NCI-H1048 (cell line): Measurements from ENCODE around the gene OTUD7B.
"Not testable (repeated sequence)": the region's sequence is repeated elsewhere in the genome, so short reads cannot be mapped to it uniquely, and the experiment has no call there.

Source experiments
- DNase-seq: peaks from one replicate; lab custom pipeline; 2025; lab: John Stamatoyannopoulos, UW

Gene OTUD7B

GRCh38 chr1:149945206-149945605 lies 65.3 kb downstream of the OTUD7B start:
- DNase-seq: no peak

- DNase-seq: no peak
These were observed 67.6 kb downstream of the OTUD7B start for GRCh38 chr1:149942885-149943284.

DNA sequence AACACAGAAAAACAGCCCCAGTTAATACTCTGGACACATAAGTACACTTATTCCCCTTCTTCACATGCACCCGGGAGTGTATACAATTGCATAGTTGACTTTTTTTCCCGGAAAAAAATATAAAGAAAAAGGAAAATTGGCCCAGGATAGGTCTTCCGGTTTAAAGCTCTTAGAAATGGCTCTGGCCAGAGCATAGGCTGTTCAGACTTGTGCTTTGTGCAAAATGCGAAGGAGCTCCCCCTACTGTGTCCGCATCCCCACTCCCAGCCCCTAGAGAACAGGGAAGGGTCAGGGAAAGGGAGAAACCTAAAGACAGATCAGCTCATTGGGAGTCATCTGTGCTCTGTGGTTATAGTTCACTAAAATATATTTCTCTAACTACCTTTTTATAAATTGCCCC lies 68.3 kb downstream of the OTUD7B start:
- DNase-seq: no peak

DNA sequence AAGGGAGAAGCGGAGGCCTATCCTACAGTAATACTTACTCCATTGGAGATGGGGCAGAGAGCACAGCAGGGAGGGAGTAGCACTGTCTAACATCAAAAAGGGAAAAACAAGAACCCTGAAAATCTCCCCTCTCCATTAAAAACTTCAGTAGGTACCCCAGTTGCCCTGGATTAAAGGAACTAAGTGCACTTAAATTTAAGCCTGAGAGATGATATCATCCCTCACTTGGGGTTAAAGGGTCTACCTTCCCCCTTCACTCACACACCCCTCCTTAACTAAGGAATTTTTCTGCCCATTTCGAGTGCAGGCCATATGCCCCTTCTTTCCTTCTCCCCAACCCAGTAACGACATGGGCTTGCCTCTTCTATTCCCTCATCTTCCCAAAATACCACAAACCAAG lies 70.1 kb downstream of the OTUD7B start:
- no peak for DNase-seq

- not testable (repeated sequence) for DNase-seq
These were observed 71.9 kb downstream of the OTUD7B start for GRCh38 chr1:149938668-149939003.

DNA sequence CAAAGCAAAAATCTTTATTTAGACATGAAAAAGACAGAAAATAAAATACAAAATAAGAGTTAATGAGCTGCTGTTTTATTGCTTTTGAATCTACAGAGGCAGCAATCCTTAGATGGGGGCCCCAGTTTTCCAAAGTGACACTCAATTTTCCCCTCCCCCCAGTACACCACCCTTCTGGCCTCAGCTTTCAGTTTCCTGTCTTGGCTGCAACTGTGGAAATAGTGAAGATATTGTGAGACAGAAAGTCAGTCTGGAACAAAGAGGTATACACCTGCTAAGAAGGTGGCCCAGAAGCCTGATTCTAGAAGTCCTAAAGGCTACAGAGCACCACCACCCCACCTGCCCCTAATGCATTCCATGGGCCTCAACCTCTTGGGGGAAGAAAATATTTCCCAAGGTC lies 72.8 kb downstream of the OTUD7B start:
- no peak for DNase-seq

DNA sequence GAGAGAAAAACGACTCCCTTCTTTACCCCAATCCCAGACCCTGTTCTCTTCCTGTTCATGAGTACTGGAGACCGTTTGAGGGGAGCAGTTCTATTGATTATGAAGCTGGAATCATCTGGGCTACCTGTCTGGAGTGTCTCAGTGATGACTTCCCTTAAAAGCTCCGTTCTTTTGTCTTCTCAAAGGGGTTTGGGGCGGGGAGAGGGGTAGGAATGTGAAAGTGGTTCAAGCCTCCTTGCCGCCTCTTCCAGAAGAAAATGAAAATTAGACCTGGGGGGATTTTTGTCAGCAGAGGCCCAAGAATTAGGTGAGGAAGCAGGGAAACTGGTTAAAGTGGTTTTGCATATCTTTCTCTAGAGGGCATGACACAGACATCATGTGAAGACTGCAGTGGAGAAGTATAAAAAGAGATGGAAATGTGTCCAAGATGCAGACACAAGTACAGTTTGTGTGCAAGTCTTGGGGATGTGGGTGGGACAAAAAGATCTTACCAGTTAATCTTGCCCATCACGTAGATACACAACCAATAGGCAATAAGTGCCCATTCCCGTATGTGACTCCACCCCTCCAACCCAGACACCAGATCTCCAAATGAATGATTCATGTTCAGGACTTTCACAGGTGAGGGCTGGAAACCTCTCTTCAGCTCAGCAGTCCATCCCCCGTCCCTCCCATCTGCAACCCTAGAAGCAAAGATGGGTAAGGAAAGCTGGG lies 73.4 kb downstream of the OTUD7B start:
- DNase-seq: no peak

GRCh38 chr1:149936170-149936991 lies 74.1 kb downstream of the OTUD7B start, which contains the start of gene MTMR11:
Gene MTMR11, minus strand, starts transcription at chr1:149936879. Its CDS starts 232 bp downstream, at chr1:149936647.
- no peak for DNase-seq

DNA sequence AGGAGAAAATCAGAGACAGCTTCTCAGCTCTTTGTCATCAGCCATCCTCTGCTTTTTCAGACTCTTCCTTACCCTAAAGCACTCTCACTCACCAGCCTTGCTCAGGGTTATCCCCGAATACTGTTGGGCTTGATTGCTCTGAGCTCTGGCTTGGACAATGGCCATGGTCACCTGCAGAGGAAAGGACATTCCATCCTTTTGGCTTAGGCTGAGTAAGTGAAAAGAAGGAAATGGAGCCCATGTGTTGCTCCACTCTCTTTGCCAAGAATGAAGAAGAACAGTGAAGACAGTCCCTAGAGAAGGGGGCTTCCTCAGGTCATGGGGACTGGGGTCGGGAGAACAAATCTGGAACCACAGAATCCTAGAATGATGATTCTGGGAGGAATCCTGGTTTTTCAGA lies 76.2 kb downstream of the OTUD7B start:
- DNase-seq: no peak

DNA sequence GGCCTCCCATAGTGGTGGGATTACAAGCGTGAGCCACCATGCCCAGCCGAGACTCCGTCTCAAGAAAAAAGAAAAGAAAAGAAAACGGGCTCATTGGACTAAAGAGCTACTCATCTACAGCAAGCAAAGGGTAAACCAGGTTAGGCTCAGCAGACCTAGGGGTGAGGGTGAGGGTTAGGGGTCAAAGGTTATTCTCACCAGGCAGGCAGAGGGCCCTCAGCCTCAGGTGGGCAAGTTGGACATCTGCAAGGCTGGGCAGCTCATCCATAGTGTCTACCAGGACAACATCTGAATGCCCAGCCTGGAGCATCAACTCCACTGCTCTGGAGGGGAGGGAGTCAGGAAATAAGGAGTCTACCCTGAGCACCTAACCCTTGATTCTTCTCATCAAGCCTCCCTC lies 77.3 kb downstream of the OTUD7B start:
- no peak for DNase-seq

GRCh38 chr1:149932474-149932873 lies 78.1 kb downstream of the OTUD7B start:
- DNase-seq: no peak

- DNase-seq: no peak
These were observed 79.2 kb downstream of the OTUD7B start for GRCh38 chr1:149931212-149931790.

DNA sequence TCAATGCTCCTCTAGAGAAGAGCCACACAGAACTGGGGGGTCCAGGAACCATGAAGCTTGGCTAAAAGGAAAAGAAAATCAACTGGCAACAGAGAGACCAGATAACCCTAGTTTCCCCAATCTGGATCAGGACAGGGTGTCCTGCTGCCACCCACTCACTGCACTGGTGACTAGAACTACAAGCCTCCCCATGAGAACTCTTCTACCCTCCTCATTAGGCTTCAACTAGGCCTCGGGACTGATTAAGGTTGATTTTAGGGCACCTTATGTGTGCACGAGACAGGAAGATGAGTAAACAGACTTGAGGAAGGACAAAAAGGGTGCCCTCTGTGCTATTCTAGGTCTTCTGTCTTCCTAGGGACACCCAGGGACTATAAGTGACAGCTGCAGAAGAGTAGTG lies 80.7 kb downstream of the OTUD7B start:
- no peak for DNase-seq

- DNase-seq: no peak
These were observed 82.2 kb downstream of the OTUD7B start for GRCh38 chr1:149928401-149928724.

DNA sequence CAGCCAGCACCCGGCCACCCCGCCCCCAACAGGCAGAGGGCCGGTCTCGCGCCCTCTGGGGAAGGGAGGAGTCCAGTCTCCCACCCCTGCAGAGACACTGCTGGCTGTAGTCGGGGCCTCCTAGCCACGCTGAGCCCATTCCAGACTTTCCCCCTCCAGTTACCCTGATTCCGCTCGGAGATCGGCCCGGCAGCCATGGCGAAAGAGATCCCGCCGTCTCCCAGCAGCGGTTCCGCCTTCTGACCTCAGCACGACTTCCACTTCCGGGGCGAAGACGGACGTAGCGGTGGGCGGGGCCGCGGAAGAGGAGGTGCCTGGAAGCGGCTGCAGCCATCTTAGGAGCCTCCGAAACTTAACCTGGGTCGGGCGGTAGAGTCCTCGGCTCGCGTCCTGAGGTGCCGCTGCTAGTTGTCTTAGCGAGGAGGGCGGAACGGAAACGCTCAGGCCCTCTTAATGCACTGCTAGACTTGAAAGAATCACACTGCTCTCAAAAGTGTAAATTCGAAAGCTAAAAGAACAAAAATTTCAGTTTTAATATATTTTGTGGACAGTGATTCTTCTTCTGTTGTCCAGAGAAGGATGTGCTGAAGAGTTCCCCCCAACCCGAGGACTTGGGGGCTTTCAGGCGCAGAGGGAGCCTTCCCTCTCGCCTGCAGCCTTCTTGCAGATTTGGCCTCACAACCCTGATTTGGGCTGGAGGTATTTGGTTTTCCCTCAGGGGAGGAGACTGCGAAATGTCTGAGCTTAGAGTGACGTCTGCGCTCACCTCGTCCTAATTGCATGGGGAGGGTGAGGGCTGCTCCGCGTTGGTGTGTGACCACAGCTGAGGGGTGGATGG lies 82.7 kb downstream of the OTUD7B start, which contains the start of gene SF3B4:
Gene SF3B4 (minus strand): TSS at position 241 of the 838 bp plus-strand sequence. CDS start 44 bp downstream, at position 197.
- peak; percentile 96 for DNase-seq

DNA sequence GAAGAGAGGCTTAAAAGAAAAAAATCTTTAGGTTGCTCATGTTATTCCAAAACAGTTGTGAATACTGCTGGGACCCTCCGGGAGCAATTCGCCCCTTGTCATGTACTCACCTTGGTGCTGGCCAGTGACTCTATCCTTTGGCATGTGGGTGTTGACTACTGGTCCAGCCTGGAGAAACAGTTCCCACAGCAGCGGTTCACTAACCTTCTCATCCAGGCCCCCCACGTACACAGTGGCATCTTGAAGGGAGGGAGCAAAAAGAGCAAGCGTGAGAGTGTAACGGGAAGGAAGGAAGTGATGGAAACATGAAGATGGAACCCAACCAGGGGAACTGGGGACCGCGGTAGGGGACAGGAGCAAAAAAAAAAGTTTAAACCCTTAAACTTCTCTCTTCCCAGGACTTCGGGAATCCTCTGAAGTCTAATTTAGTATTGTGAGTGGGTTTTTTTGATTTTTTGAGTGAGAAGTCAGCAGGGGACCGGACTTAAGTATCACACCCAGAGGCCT lies 83.4 kb downstream of the OTUD7B start:
- no peak for DNase-seq

DNA sequence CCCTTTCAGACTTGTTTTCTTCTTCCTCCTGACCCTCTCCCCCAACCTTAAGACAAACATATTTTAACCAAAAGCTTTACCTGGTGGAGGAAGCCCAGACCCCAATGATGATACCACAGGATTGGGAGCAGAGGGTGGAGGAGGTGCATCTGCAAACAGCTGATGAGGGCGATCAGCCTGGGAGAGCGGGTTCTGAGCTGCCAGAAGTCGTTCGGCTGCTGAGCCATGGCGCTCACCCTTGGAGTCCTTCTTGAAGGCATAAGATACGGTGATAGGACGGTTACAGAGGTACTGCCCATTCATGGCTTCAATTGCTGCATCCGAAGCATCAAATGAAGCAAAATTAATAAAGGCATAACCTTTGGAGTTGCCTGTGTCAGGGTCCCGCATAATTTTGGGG lies 84.2 kb downstream of the OTUD7B start:
- no peak for DNase-seq

- no peak for DNase-seq
These were observed 84.8 kb downstream of the OTUD7B start for GRCh38 chr1:149925751-149926150.

- no peak for DNase-seq
These were observed 85.2 kb downstream of the OTUD7B start for GRCh38 chr1:149925345-149925744.

DNA sequence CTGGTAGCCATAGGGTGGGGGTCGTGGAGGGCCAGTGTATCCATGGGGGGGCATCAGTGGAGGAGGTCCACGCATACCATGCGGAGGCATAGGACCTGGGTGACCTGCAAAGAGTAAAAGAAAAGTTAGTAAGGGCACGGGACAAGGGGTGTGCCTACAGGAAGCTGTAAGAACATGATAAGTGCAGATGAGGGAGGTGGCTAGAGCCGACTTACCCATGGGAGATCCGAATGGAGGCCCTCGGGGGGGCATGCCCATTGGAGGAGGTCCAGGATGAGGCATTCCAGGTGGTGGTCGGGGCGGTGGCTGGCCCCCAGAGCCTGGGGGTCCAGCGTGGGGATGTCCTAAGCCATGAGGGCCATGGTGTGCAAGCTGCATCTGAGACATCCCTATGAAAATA lies 86.9 kb downstream of the OTUD7B start:
- no peak for DNase-seq

DNA sequence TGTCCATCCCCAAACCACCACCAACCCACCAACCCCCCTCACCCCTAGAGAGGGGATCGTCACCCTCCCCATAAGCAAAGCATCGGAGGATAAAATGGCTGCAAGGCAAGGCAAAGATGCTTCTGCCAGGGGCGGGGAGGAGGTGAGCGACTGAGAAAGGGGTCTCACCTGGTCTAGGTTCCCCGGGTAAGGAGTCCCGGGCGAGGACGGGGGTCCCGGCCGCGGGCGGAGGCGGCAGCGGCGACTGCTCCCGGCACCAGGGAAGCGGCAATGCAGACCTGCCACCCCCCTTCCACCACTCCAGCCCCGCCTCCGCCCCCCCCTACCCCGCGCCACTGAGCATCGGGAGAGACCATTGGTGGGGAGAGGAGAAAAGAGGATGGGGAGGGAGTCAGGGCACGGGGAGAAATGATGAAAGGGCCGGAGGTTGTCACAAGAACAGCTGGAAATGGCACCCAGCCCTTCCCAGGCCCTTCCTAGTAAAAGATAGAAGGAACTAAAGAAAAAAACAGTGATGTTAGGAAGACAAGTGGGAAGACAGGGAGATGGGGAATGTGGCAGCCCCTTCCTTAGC lies 92.9 kb downstream of the OTUD7B start, which contains the start of gene SV2A:
Gene SV2A (minus strand): TSS at position 274 of the 574 bp plus-strand sequence. CDS start 4,004 bp downstream, outside the sequence.
- DNase-seq: no peak

DNA sequence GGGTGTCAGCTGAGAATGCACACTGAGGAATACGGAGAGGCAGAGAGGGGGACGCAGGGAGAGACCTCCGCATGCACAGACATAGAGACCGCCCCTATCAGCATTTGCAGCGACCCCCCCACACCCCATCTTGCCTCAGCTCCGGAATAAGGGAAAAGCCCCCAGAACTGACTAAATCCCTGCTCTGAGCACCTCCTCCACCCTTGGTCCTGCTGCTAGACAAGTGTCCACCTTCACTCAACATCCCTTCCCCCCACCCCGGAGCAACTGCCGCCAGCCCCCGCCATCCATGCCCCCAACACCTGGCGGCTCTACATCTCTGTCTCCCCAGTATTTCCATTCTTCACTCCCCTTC lies 93.7 kb downstream of the OTUD7B start:
- no peak for DNase-seq
